GM19099 (cell line): ENCODE data around the gene OR2A12.

Experiments
- POLR2A ChIP-seq: IDR thresholded peaks from 3 replicates; pipeline ENCODE4 v1.6.1; 2011; ENCODE audit warnings: low read depth; ENCODE audit not compliant: insufficient read length; ENCODE audit errors: extremely low read depth

Gene OR2A12

GRCh38 chr7:144148224-144148827, 62.2 kb downstream of the OR2A12 start:
- no peak for TF ChIP-seq POLR2A
